Measurements from ENCODE around the gene TSG101. TPM values are rescaled to one million over a fixed set of nuclear protein-coding genes. Genes with fewer than 3 reads are reported as not detected.

The TSG101 gene
- total and polyA plus RNA-seq, 2 experiments from 2014 or later, result 59.4 to 102 TPM

GRCh38 chr11:18468059-18468458 lies 58.7 kb downstream of the TSG101 start:
- TF ChIP-seq JUNB (IDR thresholded peaks at IDR 0.05; ENCODE audit: unreplicated experiment) (no peak), ETS1 (IDR thresholded peaks at IDR 0.05) (no peak), POLR2AphosphoS5 (IDR thresholded peaks at IDR 0.05; ENCODE audit: low read depth) (no peak), EZH2 (IDR thresholded peaks at IDR 0.05; ENCODE audit: low read depth, unreplicated experiment) (no peak), CREB1 (CRISPR knock-in tag; IDR thresholded peaks at IDR 0.05; ENCODE audit: low read depth) (no peak), STAT1 (IDR thresholded peaks at IDR 0.05; ENCODE audit: unreplicated experiment) (no peak), NANOG (IDR thresholded peaks at IDR 0.05; ENCODE audit: borderline replicate concordance) (no peak), ZNF114 (CRISPR knock-in tag; IDR thresholded peaks at IDR 0.05) (no peak), REST (IDR thresholded peaks at IDR 0.05; ENCODE audit: unreplicated experiment) (no peak)
- no peak for ATAC-seq

DNA sequence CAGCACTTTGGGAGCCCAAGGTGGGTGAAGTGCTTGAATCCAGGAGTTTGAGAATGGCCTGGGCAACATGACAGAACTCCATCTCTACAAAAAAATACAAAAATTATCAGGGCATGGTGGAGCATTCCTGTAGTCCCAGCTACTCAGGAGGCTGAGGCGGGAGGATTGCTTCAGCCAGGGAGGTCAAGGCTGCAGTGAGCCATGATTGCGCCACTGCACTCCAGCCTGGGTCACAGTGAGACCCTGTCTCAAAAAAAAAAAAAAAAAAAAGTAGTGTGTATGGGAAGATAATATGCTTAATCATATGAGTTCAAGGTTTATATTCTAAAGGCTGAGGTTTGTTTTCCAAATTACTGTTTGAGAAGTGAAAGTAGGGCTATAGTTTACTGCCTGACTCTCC lies 60.3 kb downstream of the TSG101 start:
- no peak overlapping the region for H3K27ac Mint-ChIP-seq

More at GRCh38 chr11:18468059-18468458, 58.7 kb downstream of the TSG101 start:
- H3K27me3 Mint-ChIP-seq (ENCODE audit: insufficient read depth, low read depth, poor library complexity), result no peaks in the 10 kb centered on the region
- Histone ChIP-seq H2AFZ (no peak overlapping the region), H3K27me3 (ENCODE audit: insufficient read depth) (no peaks in the 10 kb centered on the region), H4K20me1 (replicated peaks; ENCODE audit: insufficient read depth) (no peaks in the 10 kb centered on the region), H3K4me1 (ENCODE audit: insufficient read depth) (no peaks in the 10 kb centered on the region), H3K4me2 (no peak overlapping the region), H3K9me2 (ENCODE audit: insufficient read depth) (no peaks in the 10 kb centered on the region), H3K79me2 (replicated peaks; ENCODE audit: insufficient read depth) (no peaks in the 10 kb centered on the region), H3K4me3 (no peak overlapping the region), H3K27ac (ENCODE audit: low read depth) (no peak overlapping the region), H3F3A (replicated peaks; ENCODE audit: low read depth) (no peaks in the 10 kb centered on the region), H3K36me3 (ENCODE audit: insufficient read depth) (no peaks in the 10 kb centered on the region)
- no peaks in the 10 kb centered on the region for H3K9me3 Mint-ChIP-seq
- no peaks in the 10 kb centered on the region for H3K36me3 Mint-ChIP-seq (ENCODE audit: low read depth)
- no peaks in the 10 kb centered on the region for H3K4me1 Mint-ChIP-seq
- no peak for DNase-seq (ENCODE audit: low spot score)
- H3K27ac Mint-ChIP-seq, result no peak overlapping the region
- H3K4me3 Mint-ChIP-seq, result no peak overlapping the region

More for the DNA sequence above, 60.3 kb downstream of the TSG101 start:
- Histone ChIP-seq H2AFZ (no peak overlapping the region), H3K4me1 (ENCODE audit: insufficient read depth) (no peaks in the 10 kb centered on the region), H3F3A (replicated peaks; ENCODE audit: low read depth) (no peaks in the 10 kb centered on the region), H3K4me2 (no peak overlapping the region), H4K20me1 (replicated peaks; ENCODE audit: insufficient read depth) (no peaks in the 10 kb centered on the region), H3K27me3 (ENCODE audit: insufficient read depth) (no peaks in the 10 kb centered on the region), H3K9me2 (ENCODE audit: insufficient read depth) (no peaks in the 10 kb centered on the region), H3K4me3 (no peak overlapping the region), H3K27ac (ENCODE audit: low read depth) (no peak overlapping the region), H3K36me3 (ENCODE audit: insufficient read depth) (no peaks in the 10 kb centered on the region), H3K79me2 (replicated peaks; ENCODE audit: insufficient read depth) (no peaks in the 10 kb centered on the region)
- ATAC-seq (no peak), DNase-seq (ENCODE audit: low spot score) (no peak)
- H3K4me3 Mint-ChIP-seq, result no peak overlapping the region
- no peaks in the 10 kb centered on the region for H3K36me3 Mint-ChIP-seq (ENCODE audit: low read depth)
- no peaks in the 10 kb centered on the region for H3K4me1 Mint-ChIP-seq
- TF ChIP-seq CREB1 (CRISPR knock-in tag; IDR thresholded peaks at IDR 0.05; ENCODE audit: low read depth) (no peak), CTCF (conservative IDR thresholded peaks at IDR 0.05; ENCODE audit: low read depth in 2 of 2) (no peak)
- peaks cover 2% of the 10 kb centered on the region for H3K27me3 Mint-ChIP-seq (ENCODE audit: insufficient read depth, low read depth, poor library complexity)
- no peaks in the 10 kb centered on the region for H3K9me3 Mint-ChIP-seq
